GM15510 (cell line): ENCODE results near the gene GORASP2.

Source experiments
- POLR2A ChIP-seq: IDR thresholded peaks from 3 replicates; pipeline ENCODE4 v1.6.1; 2011; ENCODE audit warnings: borderline replicate concordance; ENCODE audit not compliant: insufficient read length; ENCODE audit errors: extremely low read depth

Gene GORASP2

DNA sequence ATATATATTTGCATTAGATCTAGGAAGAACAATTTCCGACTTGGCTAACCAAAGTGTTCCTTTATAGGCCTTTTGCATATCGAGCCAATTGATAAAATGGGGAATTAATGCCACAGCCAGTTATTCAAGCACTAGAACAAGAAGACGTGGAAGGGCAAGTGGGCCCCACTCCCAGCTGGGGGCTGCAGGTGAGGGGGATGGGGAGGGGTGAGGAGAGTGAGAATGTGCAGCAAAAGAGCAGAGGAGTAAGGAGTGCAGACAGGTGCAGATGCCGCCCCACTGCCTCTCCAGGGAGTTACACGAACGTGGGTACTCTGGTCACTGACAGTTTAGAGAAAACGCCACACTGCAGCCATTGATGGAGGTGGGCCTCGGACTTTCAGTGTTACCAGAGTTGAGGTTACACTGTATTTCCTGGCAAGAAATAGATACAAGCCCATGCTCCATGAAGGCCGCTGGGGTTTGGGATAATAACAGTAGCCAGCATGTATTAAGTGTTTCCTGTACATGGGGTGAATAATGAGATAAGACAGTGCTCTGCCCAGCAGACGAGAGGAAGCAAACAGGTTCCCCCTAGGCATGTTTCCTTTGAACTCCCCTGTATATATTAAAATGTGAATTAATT is 40.9 kb downstream of the GORASP2 start:
- no peak for TF ChIP-seq POLR2A

DNA sequence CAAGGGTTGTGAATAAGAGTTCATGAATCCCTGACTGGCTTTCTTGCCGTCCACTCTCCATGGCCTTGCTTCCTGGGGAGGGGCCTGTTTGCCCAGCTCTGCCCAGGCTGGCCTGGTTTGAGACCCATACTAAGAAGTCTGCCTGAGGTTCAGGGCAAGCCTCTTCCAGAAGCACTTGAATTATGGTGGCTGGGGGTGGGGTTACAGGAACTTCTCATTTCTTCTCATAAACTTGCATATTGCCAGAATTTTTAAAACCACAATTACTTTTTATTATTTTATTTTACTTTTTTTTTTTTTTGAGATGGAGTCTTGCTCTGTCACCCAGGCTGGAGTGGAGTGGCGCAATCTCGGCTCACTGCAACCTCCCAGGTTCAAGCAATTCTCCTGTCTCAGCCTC is 42.0 kb downstream of the GORASP2 start:
- TF ChIP-seq POLR2A = no peak

DNA sequence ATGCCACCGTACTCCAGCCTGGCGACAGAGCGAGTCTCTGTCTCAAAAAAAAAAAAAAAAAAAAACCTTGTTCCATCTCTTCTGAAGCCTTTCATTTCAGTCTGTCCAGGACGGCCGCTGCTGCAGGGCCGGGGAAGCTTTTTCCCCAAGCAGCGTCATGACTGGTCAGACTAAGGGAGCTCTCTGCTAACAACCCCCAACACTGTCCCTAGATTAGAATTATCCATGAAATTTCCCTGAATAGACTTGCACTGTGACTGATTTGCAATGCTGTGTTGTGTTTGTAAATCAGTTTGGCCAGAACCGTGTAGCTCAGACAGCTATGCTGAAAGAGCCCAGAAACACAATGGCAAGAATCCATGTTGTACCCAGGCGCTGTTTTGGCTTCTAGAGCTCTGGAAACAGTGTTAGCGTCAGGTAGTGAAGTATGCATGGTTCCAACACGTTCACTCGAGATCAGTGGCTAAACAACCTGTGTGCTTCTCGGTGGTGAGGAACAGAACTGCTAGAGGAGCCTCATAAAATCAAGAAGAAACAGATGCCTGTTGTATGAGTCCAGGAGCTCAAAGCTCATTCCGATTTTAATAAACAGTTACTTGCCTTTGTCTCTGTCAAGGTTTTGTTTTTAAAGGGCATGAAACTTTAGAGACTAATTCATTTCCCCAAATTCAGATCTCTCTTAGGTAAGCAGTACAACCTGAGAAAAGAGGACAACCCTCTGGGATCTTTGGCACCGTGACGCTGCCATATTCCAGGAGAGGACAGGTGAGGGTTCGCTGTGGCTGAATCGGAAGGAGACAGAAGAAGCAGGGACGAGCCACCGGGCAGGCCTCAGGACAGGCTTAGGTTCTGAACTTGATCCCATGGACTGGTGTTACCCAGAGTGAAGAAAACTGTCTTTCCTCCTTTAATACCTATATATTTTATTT is 43.5 kb downstream of the GORASP2 start:
- TF ChIP-seq POLR2A = no peak

DNA sequence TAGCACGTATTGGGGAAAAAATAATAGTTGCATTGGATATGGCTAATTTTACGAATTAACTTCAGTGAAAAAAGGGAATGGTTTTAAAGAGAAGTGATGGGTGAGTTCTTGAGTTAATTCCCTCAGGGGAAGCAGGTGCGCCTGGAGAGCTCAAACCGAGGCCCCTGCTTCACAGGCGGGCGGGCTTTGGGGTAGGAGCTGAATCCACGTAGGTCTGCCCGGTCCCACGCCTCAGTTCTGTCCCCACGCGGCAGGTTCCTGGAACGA is 44.1 kb downstream of the GORASP2 start:
- no peak for TF ChIP-seq POLR2A

DNA sequence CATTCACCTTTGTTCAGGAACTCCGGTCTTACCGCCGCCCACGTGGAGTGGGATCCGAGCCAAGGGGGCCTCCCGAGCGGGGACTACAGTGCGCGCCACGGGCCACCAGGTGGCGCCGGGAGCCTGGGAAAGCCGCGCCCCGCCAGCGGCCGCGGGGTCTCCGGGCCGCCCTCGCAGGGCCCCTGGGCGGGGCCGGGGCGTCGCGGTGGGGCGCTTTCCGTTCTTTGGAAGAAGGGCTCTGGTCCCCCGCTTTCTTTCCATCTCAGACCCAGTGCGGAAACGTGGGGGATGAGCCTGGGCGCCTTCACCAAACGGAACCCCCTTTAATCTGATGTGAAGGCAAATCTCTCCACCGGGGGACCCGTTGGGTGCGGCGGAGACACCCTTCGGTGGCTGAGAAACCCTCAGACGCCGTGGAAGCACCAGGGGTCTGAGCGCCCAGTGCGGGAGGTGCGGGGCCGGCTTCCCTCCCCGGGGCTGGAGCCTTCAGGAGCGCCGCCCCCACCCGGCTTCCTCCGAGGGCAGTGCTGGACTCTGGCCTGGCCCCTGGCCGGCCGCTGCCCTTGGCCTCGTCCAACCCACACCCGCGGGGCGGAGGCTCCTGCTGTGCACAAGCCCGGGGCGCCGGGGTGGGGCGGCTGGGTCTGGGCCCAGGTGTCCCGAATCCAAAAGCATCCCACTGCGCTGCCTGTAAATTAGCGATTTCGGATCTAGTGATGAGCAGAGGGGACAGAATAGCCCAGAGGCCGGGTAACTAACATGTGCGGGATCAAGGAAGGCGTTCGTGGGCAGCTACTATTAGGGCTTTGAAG is 44.6 kb downstream of the GORASP2 start:
- TF ChIP-seq POLR2A = peak; percentile 70

DNA sequence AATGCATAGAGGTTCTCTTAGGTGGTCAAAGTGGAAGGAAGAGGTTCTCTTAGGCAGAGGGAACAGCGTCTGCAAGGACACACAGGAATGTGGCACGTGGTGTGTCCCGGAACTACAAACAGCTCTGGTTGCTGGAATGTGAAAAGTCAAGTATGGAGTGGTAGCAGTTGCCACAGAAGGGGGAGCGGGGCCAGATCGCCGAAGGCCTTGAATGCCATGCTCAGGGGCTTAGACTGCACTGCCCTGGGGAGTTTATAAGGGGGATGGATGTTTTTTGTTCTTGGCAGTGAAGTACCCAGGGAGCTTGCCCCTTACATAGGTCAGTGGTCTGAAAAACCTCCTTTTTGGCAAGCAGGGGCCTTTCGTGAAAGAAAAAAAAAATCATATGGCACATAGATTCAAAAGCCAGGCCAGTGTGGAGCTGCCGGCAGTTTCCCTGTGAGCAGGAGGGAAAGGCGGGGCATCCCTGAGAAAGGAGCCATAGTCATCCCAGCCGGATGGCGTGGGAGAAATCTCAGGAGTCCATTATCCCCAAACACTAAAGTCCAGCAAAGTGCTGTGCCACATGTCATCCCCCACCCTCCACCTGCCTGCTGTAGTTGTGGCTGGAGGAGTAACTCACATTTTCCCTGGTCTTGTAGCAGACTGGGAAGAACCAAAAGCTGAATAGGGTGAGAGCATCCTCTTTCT is 45.4 kb downstream of the GORASP2 start:
- TF ChIP-seq POLR2A = no peak

DNA sequence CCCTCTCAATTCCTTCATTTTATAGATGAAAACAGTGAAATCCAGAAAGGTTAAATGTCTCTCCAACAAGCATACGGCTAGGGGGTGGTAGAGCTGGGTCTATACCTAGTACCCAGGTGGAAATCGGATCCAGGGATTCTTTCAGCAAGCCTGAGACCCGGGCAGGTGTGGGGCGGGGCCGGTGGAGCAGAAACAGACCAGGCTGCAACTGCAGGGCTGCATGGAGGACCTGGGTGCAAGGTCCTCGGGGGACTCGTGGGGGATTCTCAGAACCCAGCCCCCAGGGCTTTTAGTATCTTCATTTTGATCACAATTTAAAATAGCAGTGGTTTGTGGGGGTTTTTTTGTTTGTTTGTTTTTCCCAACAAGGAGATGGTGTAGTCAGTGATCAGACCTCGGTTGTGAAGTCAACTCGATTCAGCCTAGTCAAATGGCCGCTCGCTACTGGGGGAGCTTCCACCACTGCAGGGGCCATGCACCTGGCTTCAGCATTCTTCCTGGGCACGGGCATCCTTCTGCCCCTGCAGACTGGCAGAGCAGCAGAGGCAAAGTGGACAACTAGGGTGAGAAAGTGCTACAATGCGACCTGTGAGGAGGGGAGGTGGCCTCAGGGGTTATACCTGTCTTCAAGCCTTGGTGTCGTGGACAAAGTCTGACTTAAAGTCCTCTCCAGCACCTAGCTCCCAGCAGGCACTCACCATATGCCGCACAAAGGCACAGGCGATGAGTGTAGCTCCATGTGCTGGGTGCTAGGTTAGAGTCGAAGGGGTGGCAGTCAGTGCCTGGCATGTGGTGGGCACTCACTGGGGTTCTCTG is 46.3 kb downstream of the GORASP2 start:
- no peak for TF ChIP-seq POLR2A

DNA sequence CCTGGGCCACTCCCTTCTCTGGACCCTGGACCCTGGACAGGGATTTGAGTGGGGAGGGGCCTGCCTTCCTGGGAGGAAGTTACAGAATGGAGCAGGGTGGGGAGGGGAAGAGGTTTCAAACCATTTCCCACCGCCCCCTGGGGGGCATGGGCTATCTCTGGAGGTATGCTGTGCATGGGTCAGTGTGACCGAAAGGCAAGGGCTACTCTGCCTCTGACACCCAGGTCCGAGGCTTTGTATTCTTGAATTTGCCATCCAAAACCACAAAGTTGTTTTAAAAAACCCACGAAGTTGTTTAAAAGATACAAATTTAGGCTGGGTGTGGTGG is 46.9 kb downstream of the GORASP2 start:
- TF ChIP-seq POLR2A = no peak

DNA sequence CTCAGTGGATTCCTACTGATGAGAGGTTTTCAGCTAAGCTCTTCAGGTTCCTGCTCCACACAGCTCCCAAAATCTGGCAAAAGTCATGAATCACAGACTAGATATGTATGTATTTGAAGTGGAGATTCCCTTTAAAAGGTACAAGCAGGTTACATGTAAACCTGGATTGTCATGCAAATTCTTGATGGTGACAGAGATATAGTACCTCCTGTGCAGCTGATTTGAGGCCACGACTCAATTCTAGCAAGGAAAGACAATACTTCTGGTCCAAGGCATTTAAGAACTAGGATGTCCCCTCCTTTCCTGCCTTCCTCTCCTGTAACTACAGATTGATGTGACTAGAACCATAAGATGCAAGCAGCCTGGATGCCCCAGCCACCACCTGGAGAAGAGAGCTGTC is 55.0 kb downstream of the GORASP2 start:
- TF ChIP-seq POLR2A = no peak

DNA sequence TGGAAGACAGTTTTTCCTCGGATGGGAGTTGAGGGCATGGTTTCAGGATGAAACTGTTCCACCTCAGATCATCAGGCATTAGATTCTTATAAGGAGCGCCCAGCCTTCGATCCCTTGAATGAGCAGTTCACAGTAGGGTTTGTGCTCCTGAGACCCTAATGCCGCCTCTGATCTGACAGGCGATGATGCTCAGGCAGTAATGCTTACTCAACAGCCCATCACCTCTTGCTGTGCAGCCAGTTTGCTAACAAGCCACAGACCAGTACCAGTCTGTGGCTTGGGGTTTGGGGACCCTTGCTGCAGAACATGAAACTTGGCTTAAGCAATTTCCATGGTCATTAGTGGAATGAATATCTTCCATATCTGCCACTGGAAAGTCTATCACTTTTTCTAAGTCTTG is 56.4 kb downstream of the GORASP2 start:
- TF ChIP-seq POLR2A = no peak

DNA sequence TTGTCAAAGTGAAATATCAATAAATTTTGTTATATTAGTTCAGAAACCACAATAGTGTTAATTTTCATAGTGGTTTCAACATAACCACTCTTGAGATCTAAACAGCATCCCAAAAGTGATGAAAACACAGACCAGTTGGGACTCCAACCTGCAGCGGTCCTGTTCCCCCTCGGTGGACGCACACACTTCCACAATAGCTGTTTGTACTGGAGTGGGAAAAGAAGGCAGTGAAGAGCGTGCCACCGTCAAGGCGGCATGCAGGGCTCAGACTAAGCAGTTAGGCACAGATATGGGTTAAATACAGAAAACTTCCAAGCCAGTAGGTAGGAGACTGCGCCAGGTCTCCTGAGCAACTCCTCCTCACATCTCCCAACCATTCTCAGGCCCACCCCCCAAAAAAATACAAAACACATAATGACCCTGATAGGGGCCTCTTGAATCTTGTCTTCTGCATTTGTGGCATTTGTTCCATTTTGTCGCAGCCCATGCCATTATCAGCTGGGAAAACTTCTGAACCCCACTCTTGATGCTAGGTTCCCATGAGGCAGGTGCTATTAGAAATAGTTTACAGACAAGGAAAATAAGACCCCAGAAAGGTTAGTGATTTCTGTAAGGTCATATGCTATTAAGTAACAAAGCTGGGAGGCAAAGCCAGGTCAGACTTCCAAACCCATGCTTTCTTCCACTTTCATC is 57.7 kb downstream of the GORASP2 start:
- no peak for TF ChIP-seq POLR2A

DNA sequence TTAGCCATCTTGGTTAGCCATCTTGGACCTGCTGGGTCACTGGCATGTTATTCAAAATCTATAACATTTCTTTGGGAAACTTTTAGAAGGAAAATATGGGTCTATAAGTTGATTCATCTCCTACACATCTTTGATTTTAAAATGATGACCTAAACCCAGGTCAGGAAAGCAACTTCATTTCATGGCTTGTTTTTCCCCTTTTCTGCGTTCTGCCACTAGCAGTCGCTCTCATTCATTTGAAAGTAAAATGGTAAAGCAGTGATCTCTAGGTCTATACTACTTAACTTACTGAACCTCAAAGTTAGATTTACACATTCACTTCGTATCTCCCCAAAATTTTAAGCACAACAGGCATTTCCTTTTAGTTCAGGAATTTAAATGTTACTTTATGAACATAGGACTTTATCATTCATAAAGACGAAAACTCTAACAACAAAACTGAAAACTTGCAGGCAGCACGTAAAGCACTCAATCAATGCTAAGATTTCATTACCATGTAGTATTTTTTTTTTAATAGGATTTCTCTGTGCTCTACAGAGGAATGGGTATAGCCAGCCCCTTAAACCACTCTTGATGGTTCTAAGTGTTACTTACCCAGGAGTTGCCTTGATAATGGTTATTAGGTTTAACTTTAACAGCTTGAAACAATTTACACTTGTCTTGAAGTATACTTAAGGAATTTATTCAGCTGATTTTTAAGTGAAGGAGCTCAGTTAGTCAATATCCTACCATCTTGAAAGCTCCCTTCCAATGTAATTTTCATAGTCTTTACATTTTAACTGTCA is 62.5 kb downstream of the GORASP2 start:
- TF ChIP-seq POLR2A = no peak

DNA sequence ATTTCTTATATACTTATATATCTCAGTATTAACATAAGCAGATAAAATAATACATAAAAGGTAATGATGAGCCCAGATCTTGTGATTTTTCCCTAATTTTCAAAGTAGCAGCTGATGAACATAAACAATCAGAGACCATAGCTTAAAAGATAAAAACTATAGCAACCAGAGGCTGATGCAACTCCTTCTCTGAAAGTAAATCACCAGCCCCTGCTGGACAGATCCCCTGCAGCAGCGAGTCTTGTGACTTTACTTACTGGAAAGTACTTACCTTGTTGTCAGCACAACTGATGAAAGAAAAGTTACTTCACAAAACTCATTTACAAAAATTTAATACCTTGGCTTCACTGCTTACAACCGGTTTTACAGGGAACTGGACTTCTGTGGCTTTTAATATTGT is 67.3 kb downstream of the GORASP2 start:
- TF ChIP-seq POLR2A = no peak

DNA sequence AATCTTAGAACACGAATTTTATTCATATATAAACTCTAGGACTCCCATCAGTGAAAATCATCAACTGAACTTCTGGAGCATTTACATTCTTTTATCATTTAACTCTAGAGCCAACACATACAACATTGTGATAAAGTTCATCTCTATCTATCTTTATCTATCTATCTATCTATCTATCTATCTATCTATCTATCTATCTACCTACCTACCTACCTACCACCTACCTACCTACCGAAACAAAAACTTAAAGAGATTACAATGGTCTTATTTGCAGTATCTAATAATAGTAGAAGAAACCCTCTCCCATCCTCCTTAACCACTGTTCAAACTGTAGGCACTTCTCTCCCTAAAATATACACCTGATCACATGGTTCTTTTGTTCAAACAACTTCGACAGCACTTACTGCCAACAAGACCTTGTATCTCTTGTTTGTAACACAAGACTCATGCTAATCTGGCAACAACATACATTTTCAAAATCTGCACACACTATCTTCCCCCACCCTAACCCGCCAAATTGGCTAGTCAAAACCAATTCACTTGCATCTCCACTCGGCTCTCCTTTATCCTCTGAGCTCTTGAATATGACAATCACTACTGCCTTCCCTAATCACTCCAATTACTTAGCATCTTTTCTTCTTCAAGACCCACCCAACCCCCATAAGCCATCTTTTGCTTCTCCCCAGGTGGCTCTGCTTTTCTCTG is 69.0 kb downstream of the GORASP2 start:
- no peak for TF ChIP-seq POLR2A
